NCI-H524 treated with DMSO at 0.1 percent for 48 hours (cell line): ENCODE results near the gene PPP2R3B.
"Not testable (repeated sequence)": the region's sequence is repeated elsewhere in the genome, so short reads cannot be mapped to it uniquely, and the experiment has no call there.

Experiments used
- DNase-seq: peaks from one replicate; lab custom pipeline; 2025; lab: John Stamatoyannopoulos, UW

PPP2R3B gene

DNA sequence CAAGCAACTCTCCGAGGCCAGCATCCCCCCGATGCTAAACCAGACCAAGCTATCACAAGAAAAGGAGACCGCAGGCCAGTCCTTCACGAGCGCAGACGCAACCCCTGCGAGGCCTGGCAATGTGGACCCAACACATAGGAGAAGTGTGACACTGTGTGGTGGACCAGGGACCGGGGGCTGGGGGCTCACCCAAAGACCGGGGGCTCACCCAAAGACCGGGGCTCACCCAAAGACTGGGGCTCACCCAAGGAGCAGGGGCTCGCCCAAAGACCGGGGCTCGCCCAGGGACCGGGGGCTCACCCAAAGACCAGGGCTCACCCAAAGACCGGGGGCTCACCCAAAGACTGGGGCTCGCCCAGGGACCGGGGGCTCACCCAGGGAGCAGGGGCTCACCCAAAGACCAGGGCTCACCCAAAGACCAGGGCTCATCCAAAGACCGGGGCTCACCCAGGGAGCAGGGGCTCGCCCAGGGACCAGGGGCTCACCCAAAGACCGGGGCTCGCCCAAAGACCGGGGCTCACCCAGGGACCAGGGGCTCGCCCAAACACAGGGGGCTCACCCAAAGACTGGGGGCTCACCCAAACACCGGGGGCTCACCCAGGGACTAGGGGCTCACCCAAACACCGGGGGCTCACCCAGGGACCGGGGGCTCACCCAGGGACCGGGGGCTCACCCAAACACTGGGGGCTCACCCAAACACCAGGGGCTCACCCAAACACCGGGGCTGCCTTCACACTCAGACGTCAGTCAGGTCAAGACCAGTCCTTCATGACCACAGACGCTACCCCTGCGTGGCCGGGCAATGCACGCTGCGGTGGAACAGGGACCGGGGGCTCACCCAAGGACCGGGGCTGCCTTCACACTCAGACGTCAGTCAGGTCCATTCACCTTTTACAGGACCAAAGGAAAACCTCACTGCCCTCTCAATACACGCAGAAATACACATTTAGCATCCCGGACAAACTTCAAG lies 32.9 kb downstream of the PPP2R3B start:
- DNase-seq = no peak

DNA sequence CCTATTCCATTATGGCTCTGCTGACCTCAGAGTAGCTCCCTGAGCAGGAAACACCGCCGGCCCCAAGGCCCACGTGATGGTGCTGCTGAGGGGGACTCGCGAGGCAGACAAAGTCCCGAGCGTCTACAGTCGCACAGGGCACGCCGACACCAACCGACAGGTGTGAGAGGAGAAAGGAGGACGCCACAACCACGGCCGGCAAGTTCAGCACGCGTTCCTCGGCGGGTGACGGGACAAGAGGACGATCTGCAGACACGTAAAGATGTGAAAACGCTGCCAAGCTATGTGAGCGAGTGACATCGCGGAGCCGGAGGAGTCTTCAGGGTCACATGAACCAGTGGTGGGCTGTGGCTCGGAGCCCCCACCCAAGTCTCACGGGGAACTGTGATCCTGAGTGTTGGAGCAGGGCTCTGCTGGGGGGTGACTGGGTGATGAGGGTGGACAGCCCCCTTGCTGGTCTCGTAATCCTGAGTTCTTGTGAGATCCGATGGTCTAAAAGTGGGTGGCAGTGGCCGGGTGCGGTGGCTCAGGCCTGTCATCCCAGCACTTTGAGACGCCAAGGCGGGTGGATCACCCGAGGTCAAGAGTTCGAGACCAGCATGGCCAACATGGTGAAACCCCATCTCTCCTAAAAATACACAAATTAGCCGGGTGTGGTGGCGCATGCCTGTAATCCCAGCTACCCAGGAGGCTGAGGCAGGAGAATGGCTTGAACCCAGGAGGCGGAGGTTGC lies 34.0 kb downstream of the PPP2R3B start:
- no peak for DNase-seq

GRCh38 chrX:352181-352580 lies 34.5 kb downstream of the PPP2R3B start:
- DNase-seq = no peak

DNA sequence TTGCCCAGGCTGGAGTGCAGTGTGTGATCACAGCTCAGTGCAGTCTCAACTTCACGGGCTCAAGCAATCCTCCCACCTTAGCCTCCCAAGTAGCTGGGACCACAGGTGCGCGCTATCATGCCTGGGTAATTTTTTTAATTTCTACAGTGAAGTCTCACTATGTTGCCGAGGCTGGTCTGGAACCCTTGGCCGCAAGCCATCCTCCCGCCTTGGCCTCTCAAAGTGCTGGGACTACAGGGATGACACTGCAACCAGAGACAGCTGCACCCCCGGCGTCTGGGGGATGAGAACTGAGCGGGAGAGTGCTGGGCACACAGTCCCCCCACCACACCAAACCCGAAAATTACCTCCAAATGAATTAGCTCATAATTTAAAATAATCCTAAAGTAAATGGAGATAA lies 35.0 kb downstream of the PPP2R3B start:
- DNase-seq = no peak

GRCh38 chrX:351324-351641 lies 35.4 kb downstream of the PPP2R3B start:
- DNase-seq = not testable (repeated sequence)

DNA sequence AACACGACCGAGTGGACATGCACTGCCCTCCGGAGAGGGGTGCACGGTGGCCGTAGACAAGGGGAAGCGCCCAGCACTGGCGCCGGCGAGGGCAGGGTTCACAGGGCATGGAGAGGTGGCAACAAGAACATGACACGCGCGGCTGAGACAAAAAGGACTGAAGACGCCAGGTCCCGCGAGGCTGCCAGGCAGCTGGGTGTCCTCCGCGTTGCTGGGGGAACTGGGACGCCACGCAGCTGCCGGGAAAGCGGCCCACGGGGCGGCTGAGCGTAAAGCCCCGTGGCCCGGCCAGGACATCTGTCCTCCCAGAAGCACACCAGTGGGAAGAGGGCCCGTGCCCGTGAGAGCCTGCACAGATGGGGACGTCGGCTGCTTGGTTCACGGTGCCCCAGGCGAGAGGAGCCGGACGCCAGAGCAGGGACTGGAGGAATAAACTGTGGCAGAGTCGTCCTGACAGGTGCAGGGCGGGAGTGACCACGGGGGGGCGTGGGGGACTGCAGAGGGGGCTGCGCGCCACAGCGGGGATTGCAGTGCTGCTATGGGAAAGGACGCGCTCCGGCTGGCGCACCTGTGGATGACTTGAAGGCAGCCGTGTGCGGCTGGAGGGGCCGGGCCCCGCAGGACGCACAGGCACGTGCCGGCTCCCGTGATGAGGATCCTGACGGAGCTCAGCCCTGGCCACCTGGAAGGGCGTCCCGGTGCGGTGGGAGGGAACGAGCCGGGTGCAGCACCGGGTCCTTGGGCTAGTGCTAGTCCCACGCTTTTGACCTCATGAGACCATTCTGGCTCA lies 36.0 kb downstream of the PPP2R3B start:
- no peak for DNase-seq

DNA sequence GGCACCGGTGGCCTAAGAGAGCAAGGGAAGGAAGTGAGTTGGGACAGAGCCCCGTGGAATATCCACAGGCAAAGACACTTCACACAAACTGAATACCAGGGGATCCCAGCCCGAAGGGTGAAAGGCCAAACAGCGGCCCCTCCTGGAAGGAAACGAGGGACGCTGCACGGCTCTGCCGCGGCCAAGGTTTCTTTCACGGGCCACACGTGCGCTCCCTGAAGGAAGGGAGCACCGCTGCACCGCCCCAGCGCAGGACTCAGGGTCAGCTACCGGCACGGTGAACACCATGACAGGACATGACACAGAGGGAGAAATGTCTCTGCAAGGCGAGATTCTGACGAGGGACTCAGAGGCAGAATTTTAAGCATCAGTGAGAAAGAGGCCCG lies 36.6 kb downstream of the PPP2R3B start:
- no peak for DNase-seq

DNA sequence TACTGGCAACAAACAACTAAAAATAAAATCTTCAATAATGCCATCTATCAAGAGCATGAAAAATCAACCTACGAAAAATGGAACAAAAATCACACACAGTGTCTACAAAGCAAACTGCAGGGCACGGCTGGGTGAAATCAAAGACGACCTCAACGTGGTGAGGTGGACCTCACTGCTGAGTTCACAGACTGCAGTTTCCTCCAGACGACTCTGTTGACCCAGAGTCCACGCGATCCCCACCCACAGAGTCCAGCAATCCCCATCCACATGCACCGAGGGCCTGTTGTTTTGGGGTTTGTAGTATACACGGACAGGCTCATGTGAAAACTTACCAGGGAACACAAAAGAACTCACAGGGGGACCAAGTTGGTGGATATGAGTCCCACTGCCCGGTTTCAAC lies 37.0 kb downstream of the PPP2R3B start:
- DNase-seq = no peak

- no peak for DNase-seq
Observed at GRCh38 chrX:349196-349595, 37.5 kb downstream of the PPP2R3B start.

- DNase-seq = no peak
Observed at GRCh38 chrX:348461-349117, 38.1 kb downstream of the PPP2R3B start.

- no peak for DNase-seq
Observed at GRCh38 chrX:347351-348117, 39.2 kb downstream of the PPP2R3B start.

- DNase-seq = no peak
Observed at GRCh38 chrX:346034-346813, 40.5 kb downstream of the PPP2R3B start.

- DNase-seq = no peak
Observed at GRCh38 chrX:345020-345925, 41.4 kb downstream of the PPP2R3B start.

GRCh38 chrX:344371-344901 lies 42.3 kb downstream of the PPP2R3B start:
- no peak for DNase-seq

- DNase-seq = no peak
Observed at GRCh38 chrX:341541-342101, 45.1 kb downstream of the PPP2R3B start.

DNA sequence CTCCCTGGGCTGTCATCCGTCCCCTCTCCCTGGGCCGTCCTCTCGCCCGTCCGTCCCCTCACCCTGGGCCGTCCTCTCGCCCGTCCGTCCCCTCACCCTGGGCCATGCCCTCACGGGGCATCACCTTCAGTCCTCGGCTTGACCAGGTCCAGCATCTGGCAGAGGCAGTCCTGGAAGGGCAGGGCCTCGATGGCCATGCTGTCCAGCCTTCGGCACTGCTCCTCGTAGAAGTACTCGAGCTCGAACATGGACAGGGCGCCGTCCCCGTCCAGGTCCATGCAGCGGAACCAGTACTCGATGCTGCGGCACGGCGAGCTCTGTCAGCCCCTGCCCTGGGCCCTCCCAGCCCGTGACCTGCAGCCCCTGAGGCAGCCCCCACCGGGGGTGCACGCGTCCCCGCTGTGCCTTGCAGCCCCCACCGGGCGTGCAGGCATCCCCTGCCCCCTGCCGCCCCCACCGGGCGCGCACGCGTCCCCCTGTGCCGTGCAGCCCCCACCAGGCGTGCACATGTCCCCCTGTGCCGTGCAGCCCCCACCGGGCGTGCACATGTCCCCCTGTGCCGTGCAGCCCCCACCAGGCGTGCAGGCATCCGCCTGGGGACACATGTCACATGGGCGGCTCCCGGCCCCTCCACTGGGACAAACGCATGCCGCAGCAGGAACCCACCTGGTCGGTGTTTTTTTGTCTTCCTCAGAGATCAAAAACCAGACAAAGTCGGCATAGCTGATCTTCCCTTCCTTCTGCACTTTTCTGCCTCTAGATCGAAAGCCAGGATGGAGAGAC lies 45.9 kb downstream of the PPP2R3B start:
- DNase-seq = no peak

DNA sequence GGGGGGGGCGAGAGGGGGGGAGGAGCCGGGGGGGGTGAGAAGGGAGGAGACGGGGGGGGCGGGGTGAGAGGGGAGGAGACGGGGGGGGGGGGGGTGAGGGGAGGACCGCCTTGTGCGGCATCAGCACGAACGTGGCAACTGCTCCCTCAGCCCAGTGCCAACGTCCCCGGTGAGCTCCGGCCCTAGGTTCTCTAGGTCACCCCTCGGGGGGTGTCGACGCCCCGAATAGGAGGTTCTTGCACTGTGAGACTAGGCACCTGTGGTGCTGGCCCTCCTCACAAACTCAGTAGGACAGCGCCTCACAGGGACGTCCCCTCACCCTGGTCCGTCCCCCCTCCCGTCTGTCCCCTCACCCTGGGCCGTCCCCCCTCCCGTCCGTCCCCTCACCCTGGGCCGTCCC lies 46.6 kb downstream of the PPP2R3B start:
- no peak for DNase-seq

GRCh38 chrX:338836-339400 lies 47.8 kb downstream of the PPP2R3B start:
- no peak for DNase-seq
